Calu3 (cell line): ENCODE results near the gene KRTAP10-12. TPM values are rescaled to one million over a fixed set of nuclear protein-coding genes. Genes with fewer than 3 reads are reported as not detected.

Experiments used
- BruUV-seq: library from RNA; stranded (reverse); fragments of 400-500 nt; replicated peaks from 2 replicates; lab custom pipeline; 2021; lab: Mats Ljungman, UMichigan
- CTCF ChIA-PET: fragments of 300-600 bp; sonication (Branson Sonifier 250); formaldehyde crosslinking; loops from one replicate; lab custom pipeline; 2022; ENCODE audit warnings: antibody characterized with exemption; lab: Charles Lee
- DNase-seq: peaks from one replicate; pipeline ENCODE4 v3.0.0; 2022
- H3K27ac Mint-ChIP-seq: one replicate; pipeline ENCODE4 v1.8.0; 2022; ENCODE audit warnings: mixed read lengths; ENCODE audit not compliant: unreplicated experiment
- H3K27me3 Mint-ChIP-seq: one replicate; pipeline ENCODE4 v1.8.0; 2022; ENCODE audit warnings: mixed read lengths; ENCODE audit not compliant: unreplicated experiment
- H3K36me3 Mint-ChIP-seq: one replicate; pipeline ENCODE4 v1.8.0; 2022; ENCODE audit warnings: mild to moderate bottlenecking, moderate library complexity, mixed read lengths; ENCODE audit not compliant: insufficient read depth, unreplicated experiment
- H3K4me1 Mint-ChIP-seq: one replicate; pipeline ENCODE4 v1.8.0; 2022; ENCODE audit warnings: mild to moderate bottlenecking, low read depth, mixed read lengths; ENCODE audit not compliant: unreplicated experiment
- H3K4me3 Mint-ChIP-seq: one replicate; pipeline ENCODE4 v1.8.0; 2022; ENCODE audit warnings: mild to moderate bottlenecking, low read depth, moderate library complexity, mixed read lengths; ENCODE audit not compliant: unreplicated experiment
- H3K9me3 Mint-ChIP-seq: one replicate; pipeline ENCODE4 v1.8.0; 2022; ENCODE audit warnings: low read depth, mixed read lengths; ENCODE audit not compliant: unreplicated experiment
- CTCF ChIP-seq: fragments of 200-600 bp; IDR thresholded peaks from one replicate; pipeline ENCODE4 v1.8.0; 2022; ENCODE audit warnings: antibody characterized with exemption; ENCODE audit not compliant: unreplicated experiment
- intact Hi-C: fragments of 100-400 bp; cut with micrococcal nuclease; formaldehyde crosslinking; loops from one replicate; pipeline ENCODE4 v1.10.0; 2022; ENCODE audit not compliant: unreplicated experiment
- total RNA-seq: library from RNA; stranded (reverse); gene quantifications from 2 replicates; pipeline ENCODE4 v1.2.3, GENCODE V29; 2022

The KRTAP10-12 gene
- total RNA-seq, 1 experiment from 2014 or later, result not detected

DNA sequence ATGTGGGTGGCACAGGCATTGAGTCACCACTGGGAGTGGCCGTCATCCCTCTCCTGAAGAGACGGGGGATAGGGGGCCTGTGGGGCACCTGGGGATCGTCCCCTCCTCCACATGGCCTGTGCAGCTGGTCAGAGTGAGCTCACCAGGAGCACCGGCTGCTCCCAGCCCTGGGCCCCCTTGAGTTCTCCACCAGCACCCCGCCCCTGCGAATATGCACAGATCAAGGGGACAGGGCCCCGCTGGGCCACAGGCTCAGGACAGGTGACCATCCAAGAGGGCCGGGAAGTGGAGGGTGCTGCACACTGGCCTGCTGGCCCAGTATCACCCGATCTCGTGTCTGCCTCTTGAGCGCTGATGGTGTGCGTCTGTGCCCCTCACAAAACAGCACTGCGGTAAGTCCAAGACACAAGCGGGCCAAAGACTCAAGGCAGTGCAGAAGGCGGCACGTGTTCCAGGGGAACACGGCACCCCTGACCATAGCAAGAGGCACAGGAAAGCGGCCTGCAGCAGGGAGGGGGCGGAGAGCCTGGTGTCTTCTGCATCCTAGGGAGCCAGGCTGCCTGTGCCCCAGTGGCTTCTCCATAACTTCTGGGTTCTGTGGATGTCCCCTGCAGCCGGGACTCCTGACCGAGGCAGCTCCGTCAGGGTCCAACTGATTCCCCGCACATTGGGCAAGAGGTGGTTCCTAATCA, 32.5 kb downstream of the KRTAP10-12 start:
- CTCF ChIA-PET, result no interaction called here
- no TSS peak for BruUV-seq
- intact Hi-C loops, result no loop called here
- H3K36me3 Mint-ChIP-seq, result peaks cover 4% of the 10 kb centered on the region
- H3K4me1 Mint-ChIP-seq, result no peaks in the 10 kb centered on the region
- no peaks in the 10 kb centered on the region for H3K9me3 Mint-ChIP-seq
- no peak for TF ChIP-seq CTCF
- H3K4me3 Mint-ChIP-seq, result no peak overlapping the region
- DNase-seq, result no peak
- H3K27ac Mint-ChIP-seq, result no peak overlapping the region
- peaks cover 92% of the 10 kb centered on the region for H3K27me3 Mint-ChIP-seq

- H3K9me3 Mint-ChIP-seq, result no peaks in the 10 kb centered on the region
- BruUV-seq, result no TSS peak
- intact Hi-C loops, result no loop called here
- no peak for DNase-seq
- H3K4me1 Mint-ChIP-seq, result no peaks in the 10 kb centered on the region
- TF ChIP-seq CTCF, result no peak
- H3K4me3 Mint-ChIP-seq, result no peak overlapping the region
- H3K27me3 Mint-ChIP-seq, result peaks cover 89% of the 10 kb centered on the region
- CTCF ChIA-PET, result no interaction called here
- H3K36me3 Mint-ChIP-seq, result peaks cover 4% of the 10 kb centered on the region
- no peak overlapping the region for H3K27ac Mint-ChIP-seq
These were observed 33.0 kb downstream of the KRTAP10-12 start for GRCh38 chr21:44730028-44730395.

DNA sequence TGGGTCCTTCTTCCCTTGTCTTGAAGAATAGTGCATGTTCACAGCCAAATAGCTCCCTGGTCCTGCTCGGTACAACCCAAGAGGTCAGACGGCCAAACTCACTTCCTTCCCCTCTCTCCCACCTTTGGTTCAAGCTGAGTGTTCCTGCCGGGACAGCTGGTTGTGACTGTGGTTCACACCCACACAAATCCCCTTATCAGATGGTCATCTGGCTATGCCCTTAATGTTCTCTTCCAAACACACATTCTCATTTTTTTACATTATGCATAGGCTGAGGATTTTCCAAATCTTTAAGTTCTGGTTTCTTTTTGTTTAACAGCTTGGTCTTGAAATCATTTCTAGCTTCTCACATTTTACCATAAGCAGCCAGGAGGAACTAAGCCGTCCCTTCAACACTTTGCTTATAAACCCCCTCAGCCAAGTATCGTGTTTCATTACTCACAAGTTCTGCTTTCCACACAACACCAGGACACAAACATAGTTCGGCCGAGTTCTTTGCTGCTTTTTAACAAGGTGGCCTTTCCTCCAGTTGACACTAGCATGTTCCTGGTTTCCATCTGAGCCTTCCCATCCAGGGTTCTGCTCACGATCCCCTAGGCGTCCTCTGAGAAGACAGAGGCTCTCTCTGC, 34.1 kb downstream of the KRTAP10-12 start:
- peaks cover 80% of the 10 kb centered on the region for H3K27me3 Mint-ChIP-seq
- no peaks in the 10 kb centered on the region for H3K9me3 Mint-ChIP-seq
- TF ChIP-seq CTCF, result no peak
- BruUV-seq, result no TSS peak
- no peak overlapping the region for H3K27ac Mint-ChIP-seq
- H3K36me3 Mint-ChIP-seq, result peaks cover 4% of the 10 kb centered on the region
- no peaks in the 10 kb centered on the region for H3K4me1 Mint-ChIP-seq
- H3K4me3 Mint-ChIP-seq, result no peak overlapping the region
- no peak for DNase-seq
- CTCF ChIA-PET, result interaction anchor here (0.6 to 0.7 kb wide), 2 partner anchors 9 to 805 kb away, joined by 3 to 9 read pairs; no protein-coding TSS in a partner anchor
- intact Hi-C loops, result no loop called here

DNA sequence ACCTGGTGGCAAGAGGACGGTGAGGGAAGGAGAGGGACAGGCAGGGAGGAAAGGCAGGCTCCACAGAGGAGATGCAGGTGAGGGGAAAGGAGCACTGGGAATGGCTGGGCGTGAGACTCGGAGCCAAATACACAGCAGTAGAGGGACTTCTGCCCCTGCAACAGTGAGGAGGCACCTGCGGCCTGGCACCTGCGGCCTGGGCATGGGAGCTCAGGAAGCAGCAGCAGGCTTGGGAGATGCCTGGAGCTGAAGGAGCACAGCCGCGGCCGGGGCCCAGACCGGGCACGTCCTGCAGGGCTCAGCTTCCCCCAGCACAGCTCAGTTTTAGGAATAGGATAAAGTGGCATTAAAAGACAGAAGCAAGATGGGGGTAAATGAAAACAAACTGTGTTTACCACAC, 35.3 kb downstream of the KRTAP10-12 start:
- Mint-ChIP-seq H3K36me3 (peaks cover 4% of the 10 kb centered on the region), H3K4me3 (no peak overlapping the region), H3K9me3 (no peaks in the 10 kb centered on the region), H3K27ac (no peak overlapping the region), H3K4me1 (no peaks in the 10 kb centered on the region), H3K27me3 (peaks cover 80% of the 10 kb centered on the region)
- no peak for TF ChIP-seq CTCF
- CTCF ChIA-PET, result interaction anchor here (0.9 to 1.4 kb wide), 2 partner anchors 22 to 159 kb away, joined by 3 to 4 read pairs; partner anchors contain the start of gene KRTAP10-4
- intact Hi-C loops, result no loop called here
- BruUV-seq, result no TSS peak
- no peak for DNase-seq
